Measurements from ENCODE around the gene MFNG. TPM values are rescaled to one million over a fixed set of nuclear protein-coding genes. Genes with fewer than 3 reads are reported as not detected.
"Not testable (repeated sequence)": the region's sequence is repeated elsewhere in the genome, so short reads cannot be mapped to it uniquely, and the experiment has no call there.

Gene MFNG, protein sequence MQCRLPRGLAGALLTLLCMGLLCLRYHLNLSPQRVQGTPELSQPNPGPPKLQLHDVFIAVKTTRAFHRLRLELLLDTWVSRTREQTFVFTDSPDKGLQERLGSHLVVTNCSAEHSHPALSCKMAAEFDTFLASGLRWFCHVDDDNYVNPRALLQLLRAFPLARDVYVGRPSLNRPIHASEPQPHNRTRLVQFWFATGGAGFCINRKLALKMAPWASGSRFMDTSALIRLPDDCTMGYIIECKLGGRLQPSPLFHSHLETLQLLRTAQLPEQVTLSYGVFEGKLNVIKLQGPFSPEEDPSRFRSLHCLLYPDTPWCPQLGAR
- total RNA-seq (100 to 1,000 TPM; 213 to 218 TPM), polyA plus RNA-seq (100 to 1,000 TPM; 339 to 441 TPM)

DNA sequence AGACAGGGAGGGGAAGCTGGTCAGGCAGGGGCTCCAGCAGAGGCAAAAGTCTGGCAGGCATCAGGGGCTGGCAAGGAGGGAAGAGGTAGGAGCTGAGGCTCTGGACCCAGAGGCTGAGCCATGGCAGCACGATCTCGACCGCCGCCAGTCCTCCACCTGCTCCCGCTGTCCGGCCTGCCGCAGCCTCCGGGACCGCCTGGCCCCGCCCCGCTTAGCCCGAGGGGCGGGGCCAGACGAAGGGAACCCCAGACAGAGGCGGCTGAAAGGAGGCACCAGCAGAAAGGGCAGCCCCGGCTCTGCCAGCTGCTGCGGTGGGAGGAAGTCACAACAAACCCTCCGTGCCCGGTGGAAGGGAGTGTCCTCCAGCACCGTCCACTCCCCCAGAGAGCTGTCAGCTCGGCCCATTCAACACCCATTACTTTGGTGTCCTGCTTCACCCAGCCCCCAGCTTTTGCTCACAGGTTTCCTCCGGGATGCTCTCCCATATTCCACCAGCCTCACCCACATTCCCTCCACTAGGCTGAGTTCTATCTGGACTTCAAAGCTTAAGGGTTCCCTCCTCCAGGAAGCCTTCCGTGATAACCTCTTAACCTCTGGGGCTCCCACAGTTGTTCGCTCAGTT is at the start of gene MFNG:
TSS of gene MFNG (minus strand) at position 161 of the 622 bp plus-strand sequence. CDS start 207 bp downstream, outside the sequence.
- H3K27me3 ChIP-seq (ENCODE audit: insufficient read depth, low read length): no peaks in the 10 kb centered on the region
- Mint-ChIP-seq H3K27ac (peak within 1 kb of the TSS; percentile 94 to 98 (median 97)), H3K9me3 (peaks cover 0 to 3% (median 0%) of the 10 kb centered on the region in 8 donors), H3K36me3 (peaks cover 10 to 33% of the 10 kb centered on the region in 2 donors), H3K4me3 (peak within 1 kb of the TSS; percentile 89 to 98 (median 96)), H3K4me1 (peaks cover 39 to 87% (median 57%) of the 10 kb centered on the region in 4 donors), H3K27me3 (no peaks in the 10 kb centered on the region)
- peak within 1 kb of the TSS; percentile 85 for H3K27ac ChIP-seq (ENCODE audit: low read depth, low read length)
- no peaks in the 10 kb centered on the region for H3K9me3 ChIP-seq (ENCODE audit: control insufficient read depth in 1 of 2, low read length in 2 of 2)
- ChIA-PET POLR2A (ENCODE audit: partially characterized antibody) (interaction anchor here (0.9 to 4.8 kb wide), 22 partner anchors 8 to 710 kb away, joined by 3 to 77 read pairs (median 8); partner anchors contain the start of genes GGA1, IFT27, IL2RB and RAC2), CTCF (ENCODE audit: partially characterized antibody) (interaction anchor here (0.8 to 4.3 kb wide), 10 partner anchors 9 to 219 kb away, joined by 3 to 40 read pairs (median 6); partner anchors contain the start of gene GGA1)
- peaks cover 12% of the 10 kb centered on the region for H3K36me3 ChIP-seq (ENCODE audit: insufficient read depth, low read length)
- intact Hi-C loops (cut with micrococcal nuclease): no loop called here
- H3K4me1 ChIP-seq (ENCODE audit: insufficient read depth, low read length): peaks cover 63% of the 10 kb centered on the region
- peak; percentile 61 to 84 (median 64) for DNase-seq
- peak within 1 kb of the TSS; percentile 85 to 87 for H3K4me3 ChIP-seq (ENCODE audit: low read length in 2 of 2)

DNA sequence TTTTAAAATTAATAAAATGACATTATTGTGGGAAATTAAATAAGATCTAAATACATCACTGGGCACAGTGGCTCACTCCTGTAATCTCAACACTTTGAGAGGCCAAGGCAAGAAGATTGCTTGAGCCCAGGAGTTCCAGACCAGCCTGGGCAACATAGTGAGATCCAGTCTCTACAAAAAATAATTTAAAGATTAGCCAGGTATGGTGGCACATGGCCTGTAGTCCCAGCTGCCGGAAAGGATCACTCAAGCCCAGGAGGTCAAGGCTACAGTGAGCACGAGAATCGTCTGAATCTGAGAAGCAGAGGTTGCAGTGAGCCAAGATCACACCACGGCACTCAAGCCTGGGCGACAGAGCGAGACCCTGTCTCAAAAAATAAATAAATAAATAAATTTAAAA is 49.0 kb upstream of the MFNG start:
- ChIA-PET POLR2A (ENCODE audit: partially characterized antibody) (no interaction called here), CTCF (ENCODE audit: partially characterized antibody) (no interaction called here)
- no peak overlapping the region for H3K27ac Mint-ChIP-seq
- peaks cover 0 to 2% (median 0%) of the 10 kb centered on the region in 8 donors for H3K9me3 Mint-ChIP-seq
- H3K4me1 ChIP-seq (ENCODE audit: insufficient read depth, low read length): peaks cover 23% of the 10 kb centered on the region
- no peaks in the 10 kb centered on the region for H3K36me3 Mint-ChIP-seq
- H3K4me1 Mint-ChIP-seq: peaks cover 7 to 20% (median 13%) of the 10 kb centered on the region in 4 donors
- no peak overlapping the region for H3K4me3 Mint-ChIP-seq
- no peaks in the 10 kb centered on the region for H3K27me3 ChIP-seq (ENCODE audit: insufficient read depth, low read length)
- no peak overlapping the region for H3K4me3 ChIP-seq (ENCODE audit: low read length in 2 of 2)
- no peak for DNase-seq
- intact Hi-C loops (cut with micrococcal nuclease): no loop called here
- no peaks in the 10 kb centered on the region for H3K36me3 ChIP-seq (ENCODE audit: insufficient read depth, low read length)
- H3K9me3 ChIP-seq (ENCODE audit: control insufficient read depth in 1 of 2, low read length in 2 of 2): no peaks in the 10 kb centered on the region
- no peak overlapping the region for H3K27ac ChIP-seq (ENCODE audit: low read depth, low read length)
- peaks cover 5 to 9% of the 10 kb centered on the region in 2 donors for H3K27me3 Mint-ChIP-seq

DNA sequence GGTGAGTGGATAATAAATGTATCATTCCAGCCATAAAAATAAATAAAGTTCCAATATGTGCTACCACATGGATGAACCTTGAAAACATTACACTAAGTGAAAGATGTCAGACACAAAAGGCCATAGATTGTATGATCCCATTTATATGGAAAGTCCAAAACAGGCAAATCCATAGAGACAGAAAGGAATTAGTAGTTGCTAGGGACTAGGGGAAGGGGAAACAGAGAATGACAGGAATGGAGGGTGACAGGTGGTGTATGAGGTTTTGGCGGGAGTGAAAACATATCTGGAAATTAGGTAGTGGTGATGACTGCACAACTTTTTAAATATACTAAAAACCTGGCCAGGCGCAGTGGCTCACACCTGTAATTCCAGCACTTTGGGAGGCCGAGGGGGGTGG is 48.3 kb upstream of the MFNG start:
- Histone ChIP-seq H3K9me3 (ENCODE audit: control insufficient read depth in 1 of 2, low read length in 2 of 2) (no peaks in the 10 kb centered on the region), H3K4me3 (ENCODE audit: low read length in 2 of 2) (no peak overlapping the region), H3K4me1 (ENCODE audit: insufficient read depth, low read length) (peaks cover 23% of the 10 kb centered on the region), H3K36me3 (ENCODE audit: insufficient read depth, low read length) (no peaks in the 10 kb centered on the region), H3K27ac (ENCODE audit: low read depth, low read length) (no peak overlapping the region), H3K27me3 (ENCODE audit: insufficient read depth, low read length) (no peaks in the 10 kb centered on the region)
- peaks cover 3 to 13% of the 10 kb centered on the region in 2 donors for H3K27me3 Mint-ChIP-seq
- peaks cover 0 to 2% (median 0%) of the 10 kb centered on the region in 8 donors for H3K9me3 Mint-ChIP-seq
- no peak overlapping the region for H3K4me3 Mint-ChIP-seq
- H3K36me3 Mint-ChIP-seq: no peaks in the 10 kb centered on the region
- DNase-seq: no peak
- intact Hi-C loops (cut with micrococcal nuclease): no loop called here
- ChIA-PET POLR2A (ENCODE audit: partially characterized antibody) (no interaction called here), CTCF (ENCODE audit: partially characterized antibody) (no interaction called here)
- H3K4me1 Mint-ChIP-seq: peaks cover 8 to 23% (median 10%) of the 10 kb centered on the region in 4 donors
- no peak overlapping the region for H3K27ac Mint-ChIP-seq

DNA sequence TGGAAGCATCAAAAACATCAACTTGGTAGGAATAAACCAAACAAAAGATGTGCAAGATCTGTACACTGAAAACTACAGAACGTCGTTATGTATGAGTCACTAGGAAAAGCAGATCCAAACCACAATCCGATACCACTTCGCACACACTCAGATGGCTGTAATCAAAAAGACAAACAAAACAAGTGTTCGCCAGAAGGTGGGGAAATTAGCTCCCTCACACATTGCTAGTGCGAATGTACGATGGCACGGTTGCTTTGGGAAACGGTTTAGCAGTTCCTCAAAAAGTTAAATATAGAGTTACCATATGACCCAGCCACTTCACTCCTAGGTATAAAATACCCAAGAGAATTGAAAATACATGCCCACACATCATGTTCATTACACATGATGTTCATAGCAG is 47.8 kb upstream of the MFNG start:
- peaks cover 0 to 2% (median 0%) of the 10 kb centered on the region in 8 donors for H3K9me3 Mint-ChIP-seq
- H3K36me3 ChIP-seq (ENCODE audit: insufficient read depth, low read length): no peaks in the 10 kb centered on the region
- no peak overlapping the region for H3K27ac ChIP-seq (ENCODE audit: low read depth, low read length)
- no peaks in the 10 kb centered on the region for H3K27me3 ChIP-seq (ENCODE audit: insufficient read depth, low read length)
- CTCF ChIA-PET (ENCODE audit: partially characterized antibody): interaction anchor here (1.7 kb wide), 1 partner anchor 33 kb away, joined by 4 read pairs; no protein-coding TSS in a partner anchor
- POLR2A ChIA-PET (ENCODE audit: partially characterized antibody): interaction anchor here (0.6 kb wide), 1 partner anchor 38 kb away, joined by 3 read pairs; no protein-coding TSS in a partner anchor
- intact Hi-C loops (cut with micrococcal nuclease): no loop called here
- no peak overlapping the region for H3K4me3 ChIP-seq (ENCODE audit: low read length in 2 of 2)
- H3K36me3 Mint-ChIP-seq: no peaks in the 10 kb centered on the region
- H3K27me3 Mint-ChIP-seq: peaks cover 3 to 12% of the 10 kb centered on the region in 2 donors
- no peak overlapping the region for H3K4me3 Mint-ChIP-seq
- DNase-seq: no peak
- H3K4me1 Mint-ChIP-seq: peaks cover 6 to 21% (median 9%) of the 10 kb centered on the region in 4 donors
- peaks cover 18% of the 10 kb centered on the region for H3K4me1 ChIP-seq (ENCODE audit: insufficient read depth, low read length)
- no peak overlapping the region for H3K27ac Mint-ChIP-seq
- no peaks in the 10 kb centered on the region for H3K9me3 ChIP-seq (ENCODE audit: control insufficient read depth in 1 of 2, low read length in 2 of 2)

DNA sequence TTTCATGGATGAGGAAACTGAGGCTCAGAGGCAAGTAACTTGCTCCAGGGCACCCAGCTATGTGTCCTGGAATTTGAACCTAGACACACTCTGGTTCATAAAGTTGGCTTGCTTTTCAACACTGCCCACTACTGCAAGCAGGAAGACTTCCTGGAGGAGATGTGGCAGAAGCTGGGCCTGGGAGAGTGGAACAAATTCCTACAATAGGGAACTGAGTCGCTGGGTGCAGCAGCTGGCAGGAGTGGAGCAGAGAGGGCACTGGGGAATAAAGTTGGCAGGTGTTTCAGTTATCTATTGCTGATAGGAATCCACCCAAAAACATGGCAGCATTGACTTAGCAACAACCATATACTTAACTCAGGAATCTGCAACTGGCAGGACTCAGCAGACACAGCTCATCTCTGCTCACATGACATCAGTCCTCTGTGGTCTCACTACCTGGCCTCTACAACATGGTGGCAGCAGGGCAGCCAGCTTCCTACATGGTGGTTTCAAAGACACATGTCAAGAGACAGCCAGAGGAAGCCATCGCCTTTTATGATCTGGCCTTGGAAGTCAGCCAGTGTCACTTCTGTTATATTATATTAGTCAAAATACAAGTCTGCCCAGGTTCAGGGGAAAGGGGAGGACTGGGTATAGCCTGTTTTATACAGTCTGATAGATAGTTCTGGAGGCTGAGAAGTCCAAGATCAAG is 43.6 kb upstream of the MFNG start:
- Histone ChIP-seq H3K4me1 (ENCODE audit: insufficient read depth, low read length) (peaks cover 4% of the 10 kb centered on the region), H3K27ac (ENCODE audit: low read depth, low read length) (no peak overlapping the region), H3K9me3 (ENCODE audit: control insufficient read depth in 1 of 2, low read length in 2 of 2) (no peaks in the 10 kb centered on the region), H3K36me3 (ENCODE audit: insufficient read depth, low read length) (no peaks in the 10 kb centered on the region), H3K4me3 (ENCODE audit: low read length in 2 of 2) (no peak overlapping the region), H3K27me3 (ENCODE audit: insufficient read depth, low read length) (no peaks in the 10 kb centered on the region)
- intact Hi-C loops (cut with micrococcal nuclease): no loop called here
- Mint-ChIP-seq H3K9me3 (no peaks in the 10 kb centered on the region), H3K27me3 (peaks cover 2 to 9% of the 10 kb centered on the region in 2 donors), H3K27ac (no peak overlapping the region), H3K36me3 (no peaks in the 10 kb centered on the region), H3K4me1 (peaks cover 0 to 12% (median 1%) of the 10 kb centered on the region in 4 donors), H3K4me3 (no peak overlapping the region)
- POLR2A ChIA-PET (ENCODE audit: partially characterized antibody): interaction anchor here (0.7 kb wide), 1 partner anchor 77 kb away, joined by 3 read pairs; no protein-coding TSS in a partner anchor
- CTCF ChIA-PET (ENCODE audit: partially characterized antibody): interaction anchor here (1.4 kb wide), 1 partner anchor 37 kb away, joined by 5 read pairs; no protein-coding TSS in a partner anchor
- DNase-seq: no peak

DNA sequence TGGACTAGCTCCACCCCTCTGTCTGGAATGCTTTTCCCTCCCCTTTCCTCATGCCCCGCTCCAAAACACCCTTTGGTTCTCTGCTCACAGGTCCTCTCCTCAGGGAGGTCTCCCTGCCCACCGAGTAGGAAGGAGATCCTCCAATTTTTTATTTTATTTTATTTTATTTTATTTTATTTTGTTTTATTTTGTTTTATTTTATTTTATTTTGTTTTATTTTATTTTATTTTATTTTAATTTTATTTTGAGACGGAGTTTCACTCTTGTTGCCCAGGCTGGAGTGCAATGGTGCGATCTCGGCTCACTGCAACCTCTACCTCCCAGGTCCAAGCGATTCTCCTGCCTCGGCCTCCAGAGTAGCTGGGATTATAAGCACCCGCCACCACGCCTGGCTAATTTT is 41.8 kb upstream of the MFNG start:
- H3K4me3 ChIP-seq (ENCODE audit: low read length in 2 of 2); H3K27ac Mint-ChIP-seq; H3K36me3 ChIP-seq (ENCODE audit: insufficient read depth, low read length); H3K4me1 Mint-ChIP-seq; intact Hi-C loops (cut with micrococcal nuclease); H3K9me3 ChIP-seq (ENCODE audit: control insufficient read depth in 1 of 2, low read length in 2 of 2); H3K4me1 ChIP-seq (ENCODE audit: insufficient read depth, low read length); DNase-seq; H3K4me3 Mint-ChIP-seq; H3K9me3 Mint-ChIP-seq; H3K36me3 Mint-ChIP-seq; H3K27me3 ChIP-seq (ENCODE audit: insufficient read depth, low read length); H3K27ac ChIP-seq (ENCODE audit: low read depth, low read length): not testable (repeated sequence)
- ChIA-PET POLR2A (ENCODE audit: partially characterized antibody) (interaction anchor here (1.2 kb wide), 1 partner anchor 9 kb away, joined by 3 read pairs; no protein-coding TSS in a partner anchor), CTCF (ENCODE audit: partially characterized antibody) (interaction anchor here (1.4 kb wide), 1 partner anchor 38 kb away, joined by 5 read pairs; no protein-coding TSS in a partner anchor)
- H3K27me3 Mint-ChIP-seq: peaks cover 10 to 17% of the 10 kb centered on the region in 2 donors
